ENCODE results near the gene PRSS33. TPM values are rescaled to one million over a fixed set of nuclear protein-coding genes. Genes with fewer than 3 reads are reported as not detected.

The PRSS33 gene
- total RNA-seq, 6 experiments from 2014 or later, result not detected

DNA sequence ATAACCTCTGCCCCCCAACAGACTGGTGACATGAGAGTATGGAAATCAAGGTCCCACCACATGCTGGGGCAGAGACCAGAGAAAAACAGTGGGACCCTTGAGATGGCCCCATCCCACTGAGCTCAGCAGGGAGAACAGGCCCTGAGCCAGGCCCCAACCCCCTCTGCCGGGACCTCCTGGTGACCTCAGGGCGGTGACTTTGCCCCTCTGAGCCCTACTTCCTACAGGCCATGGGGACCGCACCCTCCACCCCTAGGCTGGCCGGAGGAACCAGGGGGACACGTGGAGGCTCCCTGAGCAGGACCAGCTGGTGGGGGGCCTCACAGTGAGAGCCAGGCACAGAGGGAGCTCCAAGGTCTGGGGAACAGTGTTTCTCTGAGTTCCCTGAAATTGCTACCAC, 48.7 kb downstream of the PRSS33 start:
- peaks cover 15% of the 10 kb centered on the region for H3K27me3 Mint-ChIP-seq (ENCODE audit: insufficient read depth)
- no peak for DNase-seq
- H3K4me1 Mint-ChIP-seq (ENCODE audit: low read depth), result no peaks in the 10 kb centered on the region
- no peak overlapping the region for H3K4me3 Mint-ChIP-seq
- TF ChIP-seq, protein P1, sequence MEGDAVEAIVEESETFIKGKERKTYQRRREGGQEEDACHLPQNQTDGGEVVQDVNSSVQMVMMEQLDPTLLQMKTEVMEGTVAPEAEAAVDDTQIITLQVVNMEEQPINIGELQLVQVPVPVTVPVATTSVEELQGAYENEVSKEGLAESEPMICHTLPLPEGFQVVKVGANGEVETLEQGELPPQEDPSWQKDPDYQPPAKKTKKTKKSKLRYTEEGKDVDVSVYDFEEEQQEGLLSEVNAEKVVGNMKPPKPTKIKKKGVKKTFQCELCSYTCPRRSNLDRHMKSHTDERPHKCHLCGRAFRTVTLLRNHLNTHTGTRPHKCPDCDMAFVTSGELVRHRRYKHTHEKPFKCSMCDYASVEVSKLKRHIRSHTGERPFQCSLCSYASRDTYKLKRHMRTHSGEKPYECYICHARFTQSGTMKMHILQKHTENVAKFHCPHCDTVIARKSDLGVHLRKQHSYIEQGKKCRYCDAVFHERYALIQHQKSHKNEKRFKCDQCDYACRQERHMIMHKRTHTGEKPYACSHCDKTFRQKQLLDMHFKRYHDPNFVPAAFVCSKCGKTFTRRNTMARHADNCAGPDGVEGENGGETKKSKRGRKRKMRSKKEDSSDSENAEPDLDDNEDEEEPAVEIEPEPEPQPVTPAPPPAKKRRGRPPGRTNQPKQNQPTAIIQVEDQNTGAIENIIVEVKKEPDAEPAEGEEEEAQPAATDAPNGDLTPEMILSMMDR (IDR thresholded peaks at IDR 0.05), result no peak
- H3K9me3 Mint-ChIP-seq, result no peaks in the 10 kb centered on the region
- H3K36me3 Mint-ChIP-seq (ENCODE audit: low read depth), result no peaks in the 10 kb centered on the region
- no peak overlapping the region for H3K27ac Mint-ChIP-seq

DNA sequence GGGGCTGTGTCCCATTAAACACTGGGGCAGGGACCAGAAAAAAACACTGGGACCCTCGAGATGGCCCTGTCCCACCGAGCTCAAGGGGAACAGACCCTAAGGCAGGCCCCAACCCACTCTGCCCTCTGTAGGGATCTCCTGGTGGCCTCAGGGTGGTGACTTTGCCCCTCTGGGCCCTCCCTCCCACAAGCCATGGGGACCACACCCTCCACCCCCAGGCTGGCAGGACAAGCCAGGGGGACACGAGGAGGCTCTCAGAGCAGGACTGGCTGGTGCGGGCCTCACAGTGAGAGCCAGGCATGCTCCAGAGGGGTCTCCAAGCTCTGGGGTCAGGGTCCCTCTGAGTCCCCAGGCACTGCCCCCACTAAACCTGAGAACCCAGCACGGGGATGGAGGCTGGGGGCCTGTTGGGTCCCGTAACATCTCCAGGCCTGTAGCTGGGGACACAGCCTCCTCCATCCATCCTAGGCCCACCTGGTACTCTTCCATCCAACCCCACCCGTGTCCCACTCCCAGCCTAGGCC, 49.4 kb downstream of the PRSS33 start:
- H3K36me3 Mint-ChIP-seq (ENCODE audit: low read depth), result no peaks in the 10 kb centered on the region
- no peaks in the 10 kb centered on the region for H3K4me1 Mint-ChIP-seq (ENCODE audit: low read depth)
- no peak overlapping the region for H3K4me3 Mint-ChIP-seq
- H3K9me3 Mint-ChIP-seq, result no peaks in the 10 kb centered on the region
- no peak for DNase-seq
- TF ChIP-seq, protein P1 (IDR thresholded peaks at IDR 0.05), result no peak
- H3K27me3 Mint-ChIP-seq (ENCODE audit: insufficient read depth), result peaks cover 16% of the 10 kb centered on the region
- no peak overlapping the region for H3K27ac Mint-ChIP-seq

DNA sequence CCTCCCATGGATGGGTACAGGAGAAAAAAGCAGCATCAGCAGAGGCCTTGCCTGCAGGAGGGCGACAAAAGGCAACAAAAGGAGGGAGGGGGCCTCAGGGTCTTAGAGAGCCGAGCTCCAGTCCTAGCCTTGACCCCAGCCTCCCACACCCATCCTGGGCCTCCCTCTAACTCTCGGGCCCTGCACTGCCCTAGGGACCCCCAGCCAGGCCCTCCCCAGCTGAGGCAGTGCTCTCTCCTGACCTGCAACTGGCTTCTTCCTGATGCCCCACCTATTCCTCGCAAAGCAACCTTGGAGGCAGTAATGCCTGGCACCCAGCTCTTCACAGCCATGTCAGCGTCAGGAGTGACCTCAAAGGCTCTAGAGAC, 50.1 kb downstream of the PRSS33 start:
- Mint-ChIP-seq H3K36me3 (ENCODE audit: low read depth) (no peaks in the 10 kb centered on the region), H3K27ac (no peak overlapping the region), H3K9me3 (no peaks in the 10 kb centered on the region)

DNA sequence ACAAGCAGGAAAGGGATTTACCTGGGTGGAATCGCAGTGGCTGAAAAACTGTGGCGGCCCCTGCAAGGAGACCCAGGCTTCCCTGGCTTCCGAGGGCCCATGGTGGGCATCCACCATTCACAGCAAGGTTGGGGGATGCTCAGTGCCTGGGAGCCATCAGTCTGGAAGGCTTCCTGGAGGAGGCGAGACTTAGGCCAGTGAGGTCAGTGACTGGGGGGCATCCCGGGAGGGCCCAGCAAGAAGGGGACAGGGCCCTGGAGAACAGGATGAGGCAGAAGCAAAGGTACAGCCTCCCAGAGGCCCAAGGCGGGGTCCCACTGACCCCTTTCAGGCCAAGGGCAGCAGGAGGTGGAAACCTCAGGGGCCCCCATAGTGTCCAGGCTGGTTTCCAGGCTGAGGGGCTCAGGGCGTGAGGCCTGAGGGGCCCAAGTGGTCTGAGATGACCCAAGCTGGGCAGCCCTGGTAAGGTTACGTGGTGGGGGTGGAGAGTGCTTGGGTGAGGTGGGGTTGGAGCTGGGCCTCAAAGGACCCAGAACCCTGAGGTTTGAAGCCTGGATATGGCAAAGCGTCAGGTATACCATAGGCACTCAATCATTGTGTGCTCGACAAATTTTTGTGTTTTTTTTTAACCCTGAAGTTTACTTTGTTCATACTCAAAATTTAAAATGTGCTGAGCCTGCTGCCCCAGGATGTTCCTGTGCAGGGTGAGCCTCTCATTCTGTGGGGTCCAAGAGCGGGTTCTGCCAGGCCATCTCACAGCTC, 50.7 kb downstream of the PRSS33 start:
- Mint-ChIP-seq H3K27me3 (ENCODE audit: insufficient read depth) (peaks cover 22% of the 10 kb centered on the region), H3K9me3 (no peaks in the 10 kb centered on the region), H3K27ac (no peak overlapping the region), H3K4me1 (ENCODE audit: low read depth) (no peaks in the 10 kb centered on the region), H3K4me3 (no peak overlapping the region), H3K36me3 (ENCODE audit: low read depth) (no peaks in the 10 kb centered on the region)
- DNase-seq, result no peak
- TF ChIP-seq, protein P1 (IDR thresholded peaks at IDR 0.05), result no peak

More for the DNA sequence above, 50.1 kb downstream of the PRSS33 start:
- Mint-ChIP-seq H3K4me1 (ENCODE audit: low read depth) (no peaks in the 10 kb centered on the region), H3K4me3 (no peak overlapping the region), H3K27me3 (ENCODE audit: insufficient read depth) (peaks cover 20% of the 10 kb centered on the region)
- no peak for DNase-seq
- TF ChIP-seq, protein P1 (IDR thresholded peaks at IDR 0.05), result no peak

DNA sequence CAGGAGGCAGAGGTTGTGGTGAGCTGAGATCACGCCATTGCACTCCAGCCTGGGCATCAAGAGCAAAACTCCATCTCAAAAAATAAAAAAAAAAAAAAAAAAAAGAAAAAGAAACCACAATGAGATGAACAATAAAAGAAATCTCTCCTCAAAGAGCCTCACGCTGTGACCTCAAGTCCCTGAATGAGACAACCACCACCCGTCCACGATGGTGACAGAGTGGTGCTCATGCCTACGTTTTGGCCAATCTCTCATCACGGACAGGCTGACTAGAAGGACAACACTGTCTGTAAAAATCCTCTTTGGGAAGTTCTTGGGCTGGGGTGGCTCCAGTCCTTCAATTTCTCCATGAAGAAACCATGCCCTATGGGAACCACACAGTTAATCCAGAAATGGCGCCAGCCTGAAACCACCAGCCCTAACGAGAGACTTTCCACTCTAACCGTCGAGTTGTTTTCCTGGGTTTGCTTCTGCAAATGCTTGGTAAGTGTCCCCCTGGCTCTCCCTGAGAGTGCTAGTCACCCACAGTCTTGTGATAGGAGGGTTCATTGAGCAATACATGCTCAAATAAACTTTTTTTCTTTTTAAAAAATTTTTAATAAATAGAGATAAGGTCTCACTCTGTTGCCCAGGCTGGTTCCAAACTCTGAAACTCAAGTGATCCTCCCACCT, 52.4 kb downstream of the PRSS33 start:
- no peak overlapping the region for H3K27ac Mint-ChIP-seq
- TF ChIP-seq, protein P1 (IDR thresholded peaks at IDR 0.05), result no peak
- no peaks in the 10 kb centered on the region for H3K4me1 Mint-ChIP-seq (ENCODE audit: low read depth)
- H3K4me3 Mint-ChIP-seq, result no peak overlapping the region
- H3K27me3 Mint-ChIP-seq (ENCODE audit: insufficient read depth), result peaks cover 13% of the 10 kb centered on the region
- no peaks in the 10 kb centered on the region for H3K36me3 Mint-ChIP-seq (ENCODE audit: low read depth)
- H3K9me3 Mint-ChIP-seq, result no peaks in the 10 kb centered on the region
- DNase-seq, result no peak

Other genes starting within 250 kb of the PRSS33 start
- gene PDPK1, start 249.5 kb downstream of the PRSS33 start, total RNA-seq (2021; fragmentation: NEBNext Ultra II Directional; extraction: Animal tissue kit (Norgen Biotek cat#: 25700)), result 10 to 100 TPM; 34.2 to 43.8 (median 37.0) TPM
- gene KCTD5, start 105.0 kb downstream of the PRSS33 start, total RNA-seq (2021; fragmentation: NEBNext Ultra II Directional; extraction: Animal tissue kit (Norgen Biotek cat#: 25700)), result 10 to 100 TPM; 27.1 to 30.9 (median 28.8) TPM
- gene PRSS27, start 67.3 kb downstream of the PRSS33 start, total RNA-seq (2021; fragmentation: NEBNext Ultra II Directional; extraction: Animal tissue kit (Norgen Biotek cat#: 25700)), result under 1 TPM; 0.17 to 0.43 (median 0.31) TPM
- 100 to 1,000 TPM; 223 to 317 (median 269) TPM for gene SRRM2, start 34.9 kb downstream of the PRSS33 start, total RNA-seq (2021; fragmentation: NEBNext Ultra II Directional; extraction: Animal tissue kit (Norgen Biotek cat#: 25700))
- 100 to 1,000 TPM; 329 to 403 (median 352) TPM for gene ELOB, start 10.3 kb downstream of the PRSS33 start, total RNA-seq (2021; fragmentation: NEBNext Ultra II Directional; extraction: Animal tissue kit (Norgen Biotek cat#: 25700))
- not detected for gene PRSS41, start 10.9 kb upstream of the PRSS33 start, total RNA-seq (2021; fragmentation: NEBNext Ultra II Directional; extraction: Animal tissue kit (Norgen Biotek cat#: 25700))
- not detected for gene PRSS21, start 29.7 kb upstream of the PRSS33 start, total RNA-seq (2021; fragmentation: NEBNext Ultra II Directional; extraction: Animal tissue kit (Norgen Biotek cat#: 25700))
- gene ZG16B, start 42.7 kb upstream of the PRSS33 start, total RNA-seq (2021; fragmentation: NEBNext Ultra II Directional; extraction: Animal tissue kit (Norgen Biotek cat#: 25700)), result under 1 TPM in 4 of 6 experiments, not detected in 2; 0.41 to 0.68 (median 0.46) TPM
- not detected for gene PRSS22, start 70.6 kb upstream of the PRSS33 start, total RNA-seq (2021; fragmentation: NEBNext Ultra II Directional; extraction: Animal tissue kit (Norgen Biotek cat#: 25700))
- 10 to 100 TPM; 24.5 to 29.3 (median 26.1) TPM for gene FLYWCH2, start 95.7 kb upstream of the PRSS33 start, total RNA-seq (2021; fragmentation: NEBNext Ultra II Directional; extraction: Animal tissue kit (Norgen Biotek cat#: 25700))
- gene FLYWCH1, start 124.4 kb upstream of the PRSS33 start, total RNA-seq (2021; fragmentation: NEBNext Ultra II Directional; extraction: Animal tissue kit (Norgen Biotek cat#: 25700)), result 10 to 100 TPM; 30.3 to 34.9 (median 33.7) TPM
- not detected for gene KREMEN2, start 176.7 kb upstream of the PRSS33 start, total RNA-seq (2021; fragmentation: NEBNext Ultra II Directional; extraction: Animal tissue kit (Norgen Biotek cat#: 25700))
- 10 to 100 TPM in 5 of 6 experiments, 1 to 10 TPM in 1; 5.7 to 16.5 (median 13.7) TPM for gene PAQR4, start 181.8 kb upstream of the PRSS33 start, total RNA-seq (2021; fragmentation: NEBNext Ultra II Directional; extraction: Animal tissue kit (Norgen Biotek cat#: 25700))
- 10 to 100 TPM; 21.1 to 40.8 (median 36.7) TPM for gene PKMYT1, start 192.9 kb upstream of the PRSS33 start, total RNA-seq (2021; fragmentation: NEBNext Ultra II Directional; extraction: Animal tissue kit (Norgen Biotek cat#: 25700))
- not detected for gene CLDN9, start 225.4 kb upstream of the PRSS33 start, total RNA-seq (2021; fragmentation: NEBNext Ultra II Directional; extraction: Animal tissue kit (Norgen Biotek cat#: 25700))
- gene CLDN6, start 230.6 kb upstream of the PRSS33 start, total RNA-seq (2021; fragmentation: NEBNext Ultra II Directional; extraction: Animal tissue kit (Norgen Biotek cat#: 25700)), result under 1 TPM in 1 of 6 experiments, not detected in 5; 0.21 TPM
- 100 to 1,000 TPM; 392 to 451 (median 429) TPM for gene TNFRSF12A, start 232.8 kb upstream of the PRSS33 start, total RNA-seq (2021; fragmentation: NEBNext Ultra II Directional; extraction: Animal tissue kit (Norgen Biotek cat#: 25700))
- gene HCFC1R1, start 236.4 kb upstream of the PRSS33 start, total RNA-seq (2021; fragmentation: NEBNext Ultra II Directional; extraction: Animal tissue kit (Norgen Biotek cat#: 25700)), result 10 to 100 TPM; 54.6 to 90.3 (median 83.2) TPM
- 10 to 100 TPM; 18.2 to 21.6 (median 19.9) TPM for gene THOC6, start 236.5 kb upstream of the PRSS33 start, total RNA-seq (2021; fragmentation: NEBNext Ultra II Directional; extraction: Animal tissue kit (Norgen Biotek cat#: 25700))
- gene BICDL2, start 249.4 kb upstream of the PRSS33 start, total RNA-seq (2021; fragmentation: NEBNext Ultra II Directional; extraction: Animal tissue kit (Norgen Biotek cat#: 25700)), result not detected

Measured in HFFc6 (cell line).